H1 (cell line): Measurements from ENCODE around the gene TCF4. TPM values are rescaled to one million over a fixed set of nuclear protein-coding genes. Genes with fewer than 3 reads are reported as not detected.

Experiments
- CTCF ChIA-PET: fragments of 300-600 bp; sonication (Branson Sonifier 250); formaldehyde crosslinking; loops from one replicate; lab custom pipeline; 2021; ENCODE audit not compliant: partially characterized antibody; lab: Charles Lee
- POLR2A ChIA-PET: fragments of 300-600 bp; sonication (Branson Sonifier 250); formaldehyde crosslinking; loops from one replicate; lab custom pipeline; 2021; ENCODE audit warnings: inconsistent platforms; ENCODE audit not compliant: partially characterized antibody; lab: Charles Lee
- DNase-seq, 2 experiments: peaks; one replicate each; pipeline versions ENCODE4 v3.0.0 to v3.0.0-alpha.2; 2010 to 2022; ENCODE audit warnings: low spot score in 2 of 2, low read depth in 1 of 2, mixed read lengths in 1 of 2
- FAIRE-seq: peaks from 2 replicates; lab custom pipeline; 2011; peaks lifted over from hg19 to GRCh38; lab: Jason Lieb, UNC
- H2AFZ ChIP-seq: 2 replicates; pipeline ENCODE4 v1.8.1; 2012; ENCODE audit warnings: low read length, inconsistent platforms
- H2AK5ac ChIP-seq: 2 replicates; pipeline ENCODE4 v1.6.1; 2013; ENCODE audit warnings: low read depth, low read length
- H2BK120ac ChIP-seq: replicated peaks from 2 replicates; pipeline ENCODE3; 2013; ENCODE audit warnings: low read depth, low read length, inconsistent platforms
- H2BK12ac ChIP-seq: 2 replicates; pipeline ENCODE4 v1.6.1; 2013; ENCODE audit warnings: low read depth, low read length
- H2BK15ac ChIP-seq: 2 replicates; pipeline ENCODE4 v1.6.1; 2013; ENCODE audit warnings: low read length
- H2BK20ac ChIP-seq: 2 replicates; pipeline ENCODE4 v1.6.1; 2013; ENCODE audit warnings: low read length
- H2BK5ac ChIP-seq: 2 replicates; pipeline ENCODE4 v1.6.1; 2013; ENCODE audit warnings: low read depth, low read length
- H3K14ac ChIP-seq: 2 replicates; pipeline ENCODE4 v1.6.1; 2013; ENCODE audit warnings: inconsistent platforms; ENCODE audit not compliant: insufficient read length
- H3K18ac ChIP-seq: 2 replicates; pipeline ENCODE4 v1.6.1; 2013; ENCODE audit warnings: low read length; ENCODE audit errors: extremely low read depth
- H3K23ac ChIP-seq: 2 replicates; pipeline ENCODE4 v1.6.1; 2013; ENCODE audit warnings: inconsistent platforms; ENCODE audit not compliant: insufficient read length
- H3K23me2 ChIP-seq: 2 replicates; pipeline ENCODE4 v1.6.1; 2013; ENCODE audit warnings: low read depth, low read length
- H3K27ac ChIP-seq: 2 replicates; pipeline ENCODE4 v1.6.1; 2011; ENCODE audit warnings: low read depth, low read length, inconsistent platforms
- H3K27me3 ChIP-seq, 4 experiments: replicated peaks in 1 of 4; 1 replicate in 1 of 4; 2 replicates in 3 of 4; pipeline versions ENCODE4 v1.6.1 to v1.8.1; 2011 to 2013; ENCODE audit warnings: low read length in 3 of 4, mild to moderate bottlenecking in 3 of 4, inconsistent platforms in 2 of 4, mixed read lengths in 2 of 4, moderate library complexity in 1 of 4; ENCODE audit not compliant: control insufficient read depth in 3 of 4, insufficient read depth in 3 of 4; ENCODE audit errors: extremely low read depth in 1 of 4
- H3K36me3 ChIP-seq, 4 experiments: 2 replicates each; pipeline versions ENCODE4 v1.6.1 to v1.8.1; 2011 to 2013; ENCODE audit warnings: mild to moderate bottlenecking in 4 of 4, low read length in 3 of 4, moderate library complexity in 2 of 4, control low read depth in 1 of 4, inconsistent platforms in 1 of 4; ENCODE audit not compliant: insufficient read depth in 4 of 4, control insufficient read depth in 2 of 4
- H3K4ac ChIP-seq: replicated peaks from 2 replicates; pipeline ENCODE3; 2013; ENCODE audit warnings: low read length, low read depth, mixed read lengths, inconsistent platforms; ENCODE audit not compliant: insufficient read length
- H3K4me1 ChIP-seq, 4 experiments: replicated peaks in 1 of 4; 1 replicate in 1 of 4; 2 replicates in 3 of 4; pipeline versions ENCODE4 v1.6.1 to v1.8.1; 2011 to 2013; ENCODE audit warnings: low read length in 3 of 4, inconsistent platforms in 2 of 4, mixed read lengths in 1 of 4; ENCODE audit not compliant: insufficient read depth in 4 of 4, control insufficient read depth in 3 of 4
- H3K4me2 ChIP-seq, 2 experiments: 2 replicates each; pipeline versions ENCODE4 v1.6.1 to v1.8.1; 2011 to 2013; ENCODE audit warnings: low read depth in 2 of 2, low read length in 2 of 2, control low read depth in 1 of 2, inconsistent platforms in 1 of 2, mild to moderate bottlenecking in 1 of 2; ENCODE audit not compliant: insufficient read depth in 1 of 2
- H3K4me3 ChIP-seq, 4 experiments: fragments of 200-600, 300-600 bp in 1 of 4; sonication (generic), shearing (Covaris generic), sonication (Bioruptor Twin) in 1 of 4; 2 replicates each; pipeline versions ENCODE4 v1.5.1 to v1.8.1; 2011 to 2016; ENCODE audit warnings: low read length in 4 of 4, low read depth in 3 of 4, control low read depth in 2 of 4, inconsistent platforms in 2 of 4, mild to moderate bottlenecking in 2 of 4, mixed read lengths in 1 of 4, moderate library complexity in 1 of 4; ENCODE audit not compliant: insufficient read depth in 2 of 4; ENCODE audit errors: extremely low read depth in 1 of 4
- H3K56ac ChIP-seq: replicated peaks from 2 replicates; pipeline ENCODE3; 2013; ENCODE audit warnings: low read depth, mild to moderate bottlenecking, mixed read lengths, low read length, inconsistent platforms; ENCODE audit not compliant: insufficient read length
- H3K79me1 ChIP-seq: 2 replicates; pipeline ENCODE4 v1.6.1; 2013; ENCODE audit warnings: low read depth, low read length, control low read depth
- H3K79me2 ChIP-seq, 2 experiments: 2 replicates each; pipeline versions ENCODE4 v1.6.1 to v1.8.1; 2012 to 2013; ENCODE audit warnings: low read length in 2 of 2, mild to moderate bottlenecking in 2 of 2, inconsistent platforms in 1 of 2; ENCODE audit not compliant: insufficient read depth in 2 of 2, control insufficient read depth in 1 of 2
- H3K9ac ChIP-seq, 4 experiments: replicated peaks in 1 of 4; 1 replicate in 1 of 4; 2 replicates in 3 of 4; pipeline versions ENCODE4 v1.6.1 to v1.8.1; 2011 to 2013; ENCODE audit warnings: low read depth in 3 of 4, low read length in 3 of 4, control low read depth in 2 of 4, mild to moderate bottlenecking in 2 of 4, moderate library complexity in 2 of 4, inconsistent platforms in 1 of 4; ENCODE audit errors: extremely low read depth in 1 of 4
- H3K9me3 ChIP-seq, 2 experiments: 2 replicates each; pipeline versions ENCODE4 v1.6.1 to v1.8.1; 2012 to 2013; ENCODE audit warnings: mild to moderate bottlenecking in 2 of 2, moderate library complexity in 2 of 2, control low read depth in 1 of 2, inconsistent platforms in 1 of 2, low read depth in 1 of 2, low read length in 1 of 2, mixed read lengths in 1 of 2; ENCODE audit not compliant: insufficient read depth in 2 of 2
- H4K20me1 ChIP-seq, 2 experiments: replicated peaks in 1 of 2; 2 replicates each; pipeline versions ENCODE3 to v1.8.1; 2011 to 2013; ENCODE audit warnings: inconsistent platforms in 2 of 2, low read length in 2 of 2, mild to moderate bottlenecking in 1 of 2; ENCODE audit not compliant: insufficient read depth in 2 of 2, control insufficient read depth in 1 of 2
- H4K5ac ChIP-seq: 2 replicates; pipeline ENCODE4 v1.6.1; 2013; ENCODE audit warnings: low read length, low read depth, mixed read lengths, inconsistent platforms; ENCODE audit not compliant: insufficient read length
- H4K8ac ChIP-seq: 2 replicates; pipeline ENCODE4 v1.8.0; 2013; ENCODE audit warnings: mild to moderate bottlenecking, moderate library complexity, low read length, inconsistent platforms; ENCODE audit not compliant: insufficient read depth; ENCODE audit errors: extremely low read depth
- H4K91ac ChIP-seq: replicated peaks from 2 replicates; pipeline ENCODE3; 2013; ENCODE audit warnings: low read length, mixed read lengths, inconsistent platforms; ENCODE audit not compliant: insufficient read length
- GABPA ChIP-seq: IDR thresholded peaks from 2 replicates; pipeline ENCODE4 v1.6.1; 2011; ENCODE audit warnings: mild to moderate bottlenecking, low read length, moderate library complexity, borderline replicate concordance; ENCODE audit not compliant: insufficient read depth
- NRF1 ChIP-seq: IDR thresholded peaks from 2 replicates; pipeline ENCODE4 v1.6.1; 2011; ENCODE audit warnings: mild to moderate bottlenecking, low read depth, low read length, improper control_type of control experiment
- RBBP5 ChIP-seq: IDR thresholded peaks from 2 replicates; pipeline ENCODE4 v1.7.1; 2012; ENCODE audit warnings: low read depth, mild to moderate bottlenecking, inconsistent platforms, low read length, moderate library complexity, borderline replicate concordance
- WGBS, 2 experiments: shearing (Covaris generic) in 1 of 2; methylation state at CpG; one replicate each; pipeline versions ENCODE4 v1.1.6 to v1.1.7; 2013 to 2015; ENCODE audit warnings: low lambda C conversion rate in 2 of 2, mixed read lengths in 2 of 2, inconsistent platforms in 1 of 2, low coverage in 1 of 2, missing lambda C conversion rate in 1 of 2; ENCODE audit not compliant: insufficient replicate concordance in 2 of 2, insufficient coverage in 1 of 2, insufficient read length in 1 of 2; ENCODE audit errors: extremely low coverage in 1 of 2, missing lambda C conversion rate in 1 of 2; 5-methylcytosine and 5-hydroxymethylcytosine counted together
- polyA plus RNA-seq, 7 experiments: library from polyadenylated mRNA; depleted of rRNA in 3 of 7; stranded (reverse) in 5 of 7; unstranded in 2 of 7; fragments of >200 nt in 5 of 7; fragments of 200-250 nt in 2 of 7; gene quantifications; 1 replicate in 5 of 7; 2 replicates in 1 of 7; 4 replicates in 1 of 7; pipeline versions ENCODE4 v1.2.1 to v1.2.3, GENCODE V29; 2011 to 2013; ENCODE audit warnings: missing spikeins in 2 of 7, mixed read lengths in 2 of 7
- total RNA-seq: library from RNA; stranded (reverse); fragmentation: NEBNext Ultra II Directional; extraction: Animal tissue kit (Norgen Biotek cat#: 25700); gene quantifications from 2 replicates; pipeline ENCODE4 v1.2.1, GENCODE V29; 2021

TCF4 gene
- total and polyA plus RNA-seq, 2 of the 8 experiments (the other 6 are each of a cell fraction or from before 2014, with no cell fraction given) = 59.3 to 118 TPM

DNA sequence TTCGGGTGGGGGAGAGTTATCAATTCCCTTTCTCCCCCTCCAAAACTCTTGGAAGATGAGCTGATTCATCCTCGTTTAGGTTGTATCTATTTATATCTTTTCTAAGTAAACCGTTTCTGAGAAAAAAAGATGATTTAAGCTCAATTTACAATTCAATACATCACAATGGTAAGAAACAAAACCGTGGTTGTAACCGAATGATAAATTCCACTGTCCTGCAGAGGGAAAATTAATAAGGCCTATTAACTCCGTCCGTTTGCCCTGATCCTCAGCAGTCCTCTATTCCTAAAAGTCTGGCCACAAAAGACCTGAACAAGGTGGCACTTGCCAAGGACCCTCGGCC is 286.2 kb downstream of the TCF4 start:
- Histone ChIP-seq H3K56ac (no peak overlapping the region), H2BK120ac (no peak overlapping the region), H2BK15ac (no peak overlapping the region), H2AK5ac (peak overlapping the region; percentile 3; the same call in 1 of the 2 replicates), H2BK5ac (0 out of 2 replicates have a peak overlapping the region, but pooled peaks have one; percentile 15), H3K23me2 (no peaks in the 10 kb centered on the region), H4K20me1 (peaks cover 0 to 6% of the 10 kb centered on the region in 2 experiments), H3K36me3 (no peaks in the 10 kb centered on the region), H2BK20ac (no peak overlapping the region), H2AFZ (no peak overlapping the region), H3K4me3 (no peak overlapping the region), H3K23ac (no peak overlapping the region), H4K91ac (no peak overlapping the region), H2BK12ac (no peak overlapping the region), H3K14ac (no peak overlapping the region), H3K27ac (no peak overlapping the region), H3K4ac (no peak overlapping the region), H3K4me1 (peaks cover 13 to 31% (median 27%) of the 10 kb centered on the region in 4 experiments), H4K8ac (no peak overlapping the region), H3K79me1 (no peaks in the 10 kb centered on the region), H3K18ac (0 out of 2 replicates have a peak overlapping the region, but pooled peaks have one; percentile 0), H3K27me3 (no peaks in the 10 kb centered on the region), H3K4me2 (peak overlapping the region; percentile 1 to 67; a peak in 2 of 4 replicates), H3K9me3 (no peaks in the 10 kb centered on the region), H3K9ac (no peak overlapping the region), H3K79me2 (peaks cover 0 to 48% of the 10 kb centered on the region in 2 experiments; a peak in 2 of 4 replicates), H4K5ac (no peak overlapping the region)
- 49% methylated on average over 6 of the region's 8 CpGs; no CpG with 5 or more reads in 1 of the 2 experiments for WGBS, 2 experiments
- TF ChIP-seq RBBP5 (no peak), GABPA (no peak), NRF1 (no peak)
- DNase-seq (no peak), FAIRE-seq (no peak)
- CTCF ChIA-PET = interaction anchor here (0.6 to 1.7 kb wide), 7 partner anchors 15 to 317 kb away, joined by 3 to 7 read pairs (median 3); no protein-coding TSS in a partner anchor
- POLR2A ChIA-PET = interaction anchor here (1.5 kb wide), 1 partner anchor 21 kb away, joined by 5 read pairs; no protein-coding TSS in a partner anchor
